ENCODE results near the gene TMC5.
"Not testable (repeated sequence)": the region's sequence is repeated elsewhere in the genome, so short reads cannot be mapped to it uniquely, and the experiment has no call there.

The TMC5 gene

DNA sequence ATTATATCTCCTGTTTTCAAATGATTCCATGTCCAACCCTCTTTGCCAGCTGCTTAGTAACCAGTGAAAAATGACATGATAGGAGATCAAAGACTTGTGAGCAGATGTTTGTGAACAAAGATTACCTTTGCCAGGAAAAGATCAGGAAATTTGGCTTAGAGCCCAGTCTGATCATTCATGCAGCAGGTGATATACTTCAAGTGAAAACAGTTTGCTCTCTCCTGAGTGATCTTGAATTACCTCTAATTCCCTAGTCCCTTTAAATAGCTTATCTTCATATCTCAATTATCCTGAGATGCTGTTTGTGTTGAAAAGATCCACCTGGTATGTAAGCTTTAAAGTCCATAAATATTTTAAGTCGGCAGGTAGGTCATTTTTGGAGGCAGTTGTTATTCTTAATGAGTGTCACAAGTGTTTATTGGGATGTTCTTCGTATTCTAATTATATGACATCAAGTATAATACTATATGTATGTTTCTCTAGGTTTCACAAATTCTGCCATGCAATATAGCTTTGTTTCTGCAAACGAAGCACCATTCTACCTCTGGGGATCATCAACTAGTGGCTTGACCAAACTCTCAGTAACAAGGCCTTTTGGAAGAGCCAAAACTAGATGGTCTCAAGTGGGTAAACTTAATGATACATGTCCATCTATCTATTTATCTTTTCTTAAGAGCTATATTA, 124.6 kb downstream of the TMC5 start:
- CTCF ChIA-PET = no interaction called here
- no peak overlapping the region for H3K27ac ChIP-seq
- POLR2A ChIA-PET (ENCODE audit: low non-redundant PET) = no interaction called here
- DNase-seq (ENCODE audit: low spot score) = no peak
- TF ChIP-seq, protein P1, sequence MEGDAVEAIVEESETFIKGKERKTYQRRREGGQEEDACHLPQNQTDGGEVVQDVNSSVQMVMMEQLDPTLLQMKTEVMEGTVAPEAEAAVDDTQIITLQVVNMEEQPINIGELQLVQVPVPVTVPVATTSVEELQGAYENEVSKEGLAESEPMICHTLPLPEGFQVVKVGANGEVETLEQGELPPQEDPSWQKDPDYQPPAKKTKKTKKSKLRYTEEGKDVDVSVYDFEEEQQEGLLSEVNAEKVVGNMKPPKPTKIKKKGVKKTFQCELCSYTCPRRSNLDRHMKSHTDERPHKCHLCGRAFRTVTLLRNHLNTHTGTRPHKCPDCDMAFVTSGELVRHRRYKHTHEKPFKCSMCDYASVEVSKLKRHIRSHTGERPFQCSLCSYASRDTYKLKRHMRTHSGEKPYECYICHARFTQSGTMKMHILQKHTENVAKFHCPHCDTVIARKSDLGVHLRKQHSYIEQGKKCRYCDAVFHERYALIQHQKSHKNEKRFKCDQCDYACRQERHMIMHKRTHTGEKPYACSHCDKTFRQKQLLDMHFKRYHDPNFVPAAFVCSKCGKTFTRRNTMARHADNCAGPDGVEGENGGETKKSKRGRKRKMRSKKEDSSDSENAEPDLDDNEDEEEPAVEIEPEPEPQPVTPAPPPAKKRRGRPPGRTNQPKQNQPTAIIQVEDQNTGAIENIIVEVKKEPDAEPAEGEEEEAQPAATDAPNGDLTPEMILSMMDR (conservative IDR thresholded peaks at IDR 0.05; ENCODE audit: low read depth) = no peak

- DNase-seq (ENCODE audit: low spot score); POLR2A ChIA-PET (ENCODE audit: low non-redundant PET); CTCF ChIA-PET; H3K27ac ChIP-seq: not testable (repeated sequence)
Observed at GRCh38 chr16:19543278-19543996, 125.8 kb downstream of the TMC5 start.

DNA sequence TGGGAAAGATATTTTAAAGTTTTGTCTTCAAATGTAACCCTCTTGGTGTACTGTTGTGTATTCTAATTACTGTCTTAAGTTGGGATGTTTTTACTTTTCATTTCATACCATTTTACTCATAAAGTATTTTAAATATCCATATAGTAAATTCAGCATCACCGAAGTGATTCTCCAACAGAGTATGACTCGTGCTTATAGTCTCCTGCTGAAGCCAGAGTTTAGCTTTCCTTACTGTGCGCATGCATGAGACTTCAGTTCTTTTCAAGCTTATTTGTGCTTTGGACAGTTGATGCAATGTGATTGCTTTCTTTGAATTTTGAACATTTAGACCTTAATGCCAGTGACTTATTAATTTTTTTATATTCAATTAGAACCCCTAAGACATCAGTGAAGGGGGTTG, 130.5 kb downstream of the TMC5 start:
- TF ChIP-seq, protein P1 (conservative IDR thresholded peaks at IDR 0.05; ENCODE audit: low read depth) = no peak
- ChIA-PET POLR2A (ENCODE audit: low non-redundant PET) (no interaction called here), CTCF (interaction anchor here (0.6 kb wide), 1 partner anchor 9 kb away, joined by 5 read pairs; no protein-coding TSS in a partner anchor)
- DNase-seq (ENCODE audit: low spot score) = no peak
- no peak overlapping the region for H3K27ac ChIP-seq

Data from RWPE1 (cell line).